HG03460 (cell line): ENCODE data around the gene NCAPG2.
"Not testable (repeated sequence)": the region's sequence is repeated elsewhere in the genome, so short reads cannot be mapped to it uniquely, and the experiment has no call there.

ENCODE experiments used
- ATAC-seq: cut with Tn5 transposase; IDR thresholded peaks from one replicate; pipeline ENCODE4 v1.9.1; 2021; ENCODE audit not compliant: unreplicated experiment

Gene NCAPG2

DNA sequence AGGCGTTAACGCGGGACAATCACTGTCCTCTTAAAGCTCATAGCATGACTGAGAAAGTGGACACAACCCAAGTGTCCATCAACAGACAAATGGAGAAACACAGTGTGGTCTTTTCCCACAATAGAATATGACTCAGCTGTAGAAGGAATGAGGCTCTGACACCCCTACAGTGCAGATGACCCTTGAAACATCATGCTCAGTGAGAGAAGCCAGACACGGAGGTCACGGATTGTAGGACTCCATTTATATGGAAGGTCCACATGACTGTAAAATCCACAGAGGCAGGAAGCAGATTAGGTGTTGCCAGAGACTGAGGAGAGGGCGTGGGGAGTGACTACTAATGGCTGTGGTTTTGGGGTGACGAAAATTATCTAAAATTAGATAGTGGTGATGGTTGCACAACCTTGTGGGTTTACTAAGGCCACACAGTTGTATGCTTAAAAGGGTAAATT is 6.1 kb upstream of the NCAPG2 start:
- ATAC-seq = no peak

- ATAC-seq = no peak
Measured at GRCh38 chr7:158707610-158708009, 3.0 kb upstream of the NCAPG2 start.

DNA sequence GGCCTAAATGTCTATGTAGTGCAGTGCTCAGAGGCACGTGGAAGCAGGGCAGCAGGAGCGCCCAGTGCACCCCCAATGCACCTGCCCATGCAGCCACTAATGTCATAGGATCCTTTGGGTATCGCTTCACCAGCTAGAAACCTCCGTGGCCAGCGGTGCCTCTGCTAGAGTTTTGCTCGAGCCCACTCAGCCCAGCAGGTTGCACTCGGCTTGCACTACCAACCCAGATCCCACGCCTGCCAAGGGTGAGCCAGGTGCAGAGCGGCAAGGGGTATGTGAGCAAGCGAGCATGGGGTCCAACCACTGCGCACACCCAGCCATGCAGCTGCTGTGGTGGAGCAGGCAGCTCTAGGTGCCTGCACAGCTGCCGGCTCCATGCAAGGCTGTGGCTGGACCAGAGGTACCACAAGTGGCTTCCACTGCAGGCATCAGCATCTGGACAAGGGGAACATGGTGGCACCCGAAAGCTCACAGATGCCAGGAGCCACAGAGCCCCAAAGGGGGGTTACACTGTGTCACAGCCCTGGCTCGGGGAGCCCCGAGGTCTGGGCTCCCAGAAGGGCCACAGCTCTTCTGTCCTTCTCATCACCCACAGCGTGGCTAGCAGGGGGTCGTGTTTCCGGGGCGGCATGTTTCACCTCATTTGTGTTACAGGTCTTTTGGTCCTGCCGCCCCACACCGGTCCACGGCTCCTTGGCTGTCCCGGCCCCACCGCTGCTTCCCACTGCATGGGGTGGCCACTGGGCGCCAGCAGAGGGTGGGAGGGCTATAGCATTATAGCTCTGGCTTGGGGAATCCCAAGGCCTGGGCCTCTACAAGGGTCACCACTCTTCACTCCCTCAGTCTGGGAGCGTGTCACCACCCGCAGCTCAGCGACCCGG is 2.3 kb upstream of the NCAPG2 start:
- ATAC-seq = no peak

GRCh38 chr7:158706273-158706704 is 1.7 kb upstream of the NCAPG2 start:
- ATAC-seq = no peak

DNA sequence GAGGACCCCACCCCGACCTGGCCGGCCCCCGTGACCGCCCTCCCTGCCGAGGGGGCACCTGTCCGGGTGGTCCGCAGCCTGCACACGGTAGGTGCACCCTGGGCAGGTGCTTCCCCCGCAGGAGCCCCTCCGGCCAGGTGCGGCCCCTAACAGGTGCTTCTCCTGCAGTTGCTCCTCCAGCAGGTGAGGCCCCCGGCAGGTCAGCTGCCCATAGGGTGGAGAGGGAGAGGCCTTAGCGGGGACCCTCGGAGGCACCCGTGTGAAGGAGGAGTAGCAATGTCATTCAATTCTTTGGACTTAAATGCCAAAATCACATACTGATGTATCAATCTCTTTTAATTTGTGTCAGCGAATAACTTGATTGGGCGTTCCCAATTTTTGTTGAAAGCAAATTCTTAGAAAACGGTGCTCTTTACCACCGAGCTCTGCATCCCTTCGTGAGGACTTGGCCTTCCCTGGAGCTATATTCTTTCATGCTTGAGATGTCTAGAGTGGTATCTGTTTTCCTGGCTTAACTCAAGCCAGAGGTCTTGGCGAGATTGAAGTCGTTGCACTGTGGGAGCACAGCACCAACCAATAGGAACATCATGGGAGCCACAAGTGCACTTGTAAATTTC is 738 bp upstream of the NCAPG2 start:
- ATAC-seq = peak; percentile 12

DNA sequence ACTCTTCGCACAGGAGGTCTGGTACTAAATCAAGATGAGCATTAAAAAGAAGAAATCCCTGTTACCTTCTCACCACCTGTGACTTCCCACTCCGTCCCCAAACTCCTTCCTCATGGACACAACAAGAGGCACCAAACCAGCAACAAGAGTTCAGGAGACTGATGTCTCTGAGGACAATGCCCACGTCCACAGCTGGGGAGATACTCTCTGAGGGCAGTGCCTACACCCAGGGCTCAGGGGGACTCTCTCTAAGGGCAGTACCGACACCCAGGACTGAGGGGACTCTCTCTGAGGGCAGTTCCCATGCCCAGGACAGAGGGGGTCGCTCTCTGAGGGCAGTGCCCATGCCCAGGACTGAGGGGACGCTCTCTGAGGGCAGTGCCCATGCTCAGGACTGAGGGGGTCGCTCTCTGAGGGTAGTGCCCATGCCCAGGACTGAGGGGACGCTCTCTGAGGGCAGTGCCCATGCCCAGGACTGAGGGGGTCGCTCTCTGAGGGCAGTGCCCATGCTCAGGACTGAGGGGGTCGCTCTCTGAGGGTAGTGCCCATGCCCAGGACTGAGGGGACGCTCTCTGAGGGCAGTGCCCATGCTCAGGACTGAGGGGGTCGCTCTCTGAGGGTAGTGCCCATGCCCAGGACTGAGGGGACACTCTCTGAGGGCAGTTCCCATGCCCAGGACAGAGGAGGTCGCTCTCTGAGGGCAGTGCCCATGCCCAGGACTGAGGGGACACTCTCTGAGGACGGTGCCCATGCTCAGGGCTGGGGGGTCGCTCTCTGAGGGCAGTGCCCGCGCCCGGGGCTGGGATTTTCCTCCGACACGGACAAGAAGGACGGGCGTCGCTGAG is 703 bp downstream of the NCAPG2 start:
- not testable (repeated sequence) for ATAC-seq

- ATAC-seq = no peak
Measured at GRCh38 chr7:158702944-158703343, 1.7 kb downstream of the NCAPG2 start.

GRCh38 chr7:158702196-158702595 is 2.4 kb downstream of the NCAPG2 start:
- ATAC-seq = no peak

DNA sequence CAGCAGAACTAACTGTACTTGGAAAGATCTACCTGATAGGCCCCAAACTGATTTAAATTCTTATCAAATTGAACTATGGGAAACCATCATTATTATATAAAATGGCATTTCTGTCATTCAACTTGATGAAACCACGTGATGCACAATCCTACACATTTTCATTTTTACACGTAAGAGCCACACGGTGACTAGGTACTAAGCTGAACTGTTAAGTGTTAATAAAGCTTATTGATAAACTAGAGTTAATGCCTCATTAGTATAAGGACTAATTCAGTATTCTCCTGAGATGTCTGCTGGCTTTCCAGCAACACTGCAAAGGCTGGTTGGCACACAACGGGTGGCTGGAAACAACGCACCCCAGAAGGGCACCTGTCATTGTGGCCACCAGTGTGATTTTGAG is 4.6 kb downstream of the NCAPG2 start:
- no peak for ATAC-seq

DNA sequence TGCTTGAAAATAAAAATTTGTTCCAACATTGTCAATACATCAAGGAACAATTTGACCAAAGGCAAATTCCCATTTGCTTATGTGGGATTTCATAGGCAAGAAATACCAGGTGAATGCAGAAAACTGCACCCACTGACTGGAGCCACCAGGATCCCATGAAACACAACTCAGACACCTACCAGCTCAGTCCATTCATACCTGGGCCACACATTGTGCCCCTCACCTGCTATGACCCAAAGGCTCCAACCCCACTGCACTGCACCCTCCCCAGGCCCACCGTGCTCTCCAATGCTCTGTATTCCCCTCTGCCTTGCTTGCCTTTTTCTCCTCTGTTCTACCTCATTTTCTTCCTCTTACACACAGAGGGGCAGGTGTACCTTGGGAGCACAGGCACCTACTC is 5.3 kb downstream of the NCAPG2 start:
- ATAC-seq = no peak

DNA sequence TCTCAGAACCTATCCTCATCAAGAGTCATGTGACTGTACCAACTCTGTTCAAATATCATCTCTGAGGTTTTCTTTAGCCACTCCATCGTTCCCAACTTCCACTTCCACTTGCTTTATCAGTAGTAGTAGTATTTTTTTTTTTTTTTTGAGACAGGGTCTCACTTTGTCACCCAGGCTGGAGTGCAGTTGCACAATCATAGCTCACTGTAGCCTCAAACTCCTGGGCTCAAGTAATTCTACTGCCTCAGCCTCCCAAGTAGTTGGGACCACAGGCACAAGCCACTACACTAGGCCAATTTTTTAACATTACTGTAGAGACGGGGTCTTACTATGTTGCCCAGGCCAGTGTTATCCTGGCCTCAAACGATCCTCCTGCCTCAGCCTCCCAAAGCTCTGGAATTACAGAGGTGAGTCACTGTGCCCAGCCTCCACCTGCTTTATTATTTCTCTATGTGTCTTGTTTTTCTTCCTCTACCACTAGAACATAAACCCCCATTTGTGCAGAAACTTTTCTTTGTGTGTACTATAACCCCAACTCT is 5.9 kb downstream of the NCAPG2 start:
- no peak for ATAC-seq

DNA sequence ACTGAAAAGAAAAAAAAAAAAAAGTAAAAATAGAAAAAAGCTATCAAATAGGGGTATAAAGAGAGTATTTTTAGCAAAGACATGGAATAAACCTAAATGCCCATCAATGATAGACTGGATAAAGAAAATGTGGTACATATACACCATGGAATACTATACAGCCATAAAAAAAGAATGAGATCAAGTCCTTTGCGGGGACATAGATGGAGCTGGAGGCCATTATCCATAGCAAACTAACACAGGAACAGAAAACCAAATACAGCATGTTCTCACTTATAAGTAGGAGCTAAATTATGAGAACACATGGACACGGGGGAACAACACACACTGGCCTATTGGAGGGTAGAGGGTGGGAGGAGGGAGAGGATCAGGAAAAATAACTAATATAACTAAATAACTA is 7.0 kb downstream of the NCAPG2 start:
- ATAC-seq = not testable (repeated sequence)

GRCh38 chr7:158695726-158696452 is 8.7 kb downstream of the NCAPG2 start:
- ATAC-seq = peak; percentile 86

- ATAC-seq = no peak
Measured at GRCh38 chr7:158695056-158695455, 9.5 kb downstream of the NCAPG2 start.

DNA sequence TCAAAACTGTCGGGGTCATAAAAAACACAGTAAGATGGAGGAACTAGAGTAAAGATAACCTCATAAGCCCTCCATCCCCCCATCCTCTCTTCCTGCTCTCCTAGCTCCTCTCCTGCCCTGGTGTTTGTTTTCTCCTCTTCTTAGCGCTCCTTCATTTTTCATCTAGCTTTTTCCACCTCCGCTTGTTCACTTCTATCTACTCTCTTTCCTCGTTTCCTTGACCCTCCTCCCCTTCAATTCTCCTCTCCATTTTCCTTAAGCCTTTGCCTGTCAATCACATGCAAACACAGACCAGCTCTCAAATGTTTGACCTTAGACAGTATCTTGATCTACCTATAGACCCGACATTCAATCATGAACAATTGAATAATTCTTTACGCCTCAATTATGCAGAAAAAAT is 10.0 kb downstream of the NCAPG2 start:
- ATAC-seq = no peak

DNA sequence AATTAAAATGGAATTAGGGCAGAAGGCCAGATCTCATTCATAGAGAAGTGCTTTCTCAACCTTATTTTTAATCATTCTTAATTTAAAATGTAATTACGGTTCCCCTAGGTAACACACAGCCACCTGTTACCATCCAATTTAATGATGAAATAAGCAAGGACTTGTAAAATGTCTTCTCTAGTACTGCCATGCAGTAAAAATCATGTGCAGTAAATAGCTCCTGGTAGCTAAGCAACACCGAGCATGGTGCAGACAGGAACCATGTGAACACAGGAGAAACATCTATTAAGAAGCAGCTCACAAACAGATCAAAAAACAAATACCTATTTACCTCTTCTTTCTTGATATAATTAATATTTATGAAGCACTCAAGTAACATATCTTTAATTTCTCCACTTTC is 15.1 kb downstream of the NCAPG2 start:
- ATAC-seq = no peak

GRCh38 chr7:158687406-158687805 is 17.2 kb downstream of the NCAPG2 start:
- ATAC-seq = no peak

GRCh38 chr7:158685693-158686092 is 18.9 kb downstream of the NCAPG2 start:
- no peak for ATAC-seq

- ATAC-seq = no peak
Measured at GRCh38 chr7:158684329-158684728, 20.3 kb downstream of the NCAPG2 start.

- no peak for ATAC-seq
Measured at GRCh38 chr7:158683541-158683940, 21.1 kb downstream of the NCAPG2 start.

DNA sequence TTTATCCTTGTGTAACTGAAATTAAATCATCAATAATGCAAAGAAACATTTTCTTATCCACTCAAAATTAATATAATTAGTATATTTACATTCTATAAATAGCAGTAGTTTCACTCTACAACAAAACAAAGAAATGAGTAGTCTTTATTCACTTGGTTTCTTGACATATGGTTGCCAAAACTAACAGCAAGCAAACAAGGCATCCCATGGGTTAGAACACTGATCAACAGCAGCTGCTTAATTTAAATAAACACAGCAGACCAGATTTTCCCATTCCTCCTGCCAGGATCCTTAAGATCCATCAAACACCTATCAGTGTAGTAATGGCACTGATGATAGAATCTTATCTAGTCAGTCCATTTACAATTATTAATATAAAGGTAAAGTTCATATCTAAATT is 22.1 kb downstream of the NCAPG2 start:
- ATAC-seq = no peak
